ENCODE results near the gene CTU2. TPM values are rescaled to one million over a fixed set of nuclear protein-coding genes. Genes with fewer than 3 reads are reported as not detected.
A peak's percentile ranks its signal among the peaks of the same experiment; 100 is the strongest.

The CTU2 gene
- total RNA-seq, 1 donor from 2014 or later: 22.7 TPM

DNA sequence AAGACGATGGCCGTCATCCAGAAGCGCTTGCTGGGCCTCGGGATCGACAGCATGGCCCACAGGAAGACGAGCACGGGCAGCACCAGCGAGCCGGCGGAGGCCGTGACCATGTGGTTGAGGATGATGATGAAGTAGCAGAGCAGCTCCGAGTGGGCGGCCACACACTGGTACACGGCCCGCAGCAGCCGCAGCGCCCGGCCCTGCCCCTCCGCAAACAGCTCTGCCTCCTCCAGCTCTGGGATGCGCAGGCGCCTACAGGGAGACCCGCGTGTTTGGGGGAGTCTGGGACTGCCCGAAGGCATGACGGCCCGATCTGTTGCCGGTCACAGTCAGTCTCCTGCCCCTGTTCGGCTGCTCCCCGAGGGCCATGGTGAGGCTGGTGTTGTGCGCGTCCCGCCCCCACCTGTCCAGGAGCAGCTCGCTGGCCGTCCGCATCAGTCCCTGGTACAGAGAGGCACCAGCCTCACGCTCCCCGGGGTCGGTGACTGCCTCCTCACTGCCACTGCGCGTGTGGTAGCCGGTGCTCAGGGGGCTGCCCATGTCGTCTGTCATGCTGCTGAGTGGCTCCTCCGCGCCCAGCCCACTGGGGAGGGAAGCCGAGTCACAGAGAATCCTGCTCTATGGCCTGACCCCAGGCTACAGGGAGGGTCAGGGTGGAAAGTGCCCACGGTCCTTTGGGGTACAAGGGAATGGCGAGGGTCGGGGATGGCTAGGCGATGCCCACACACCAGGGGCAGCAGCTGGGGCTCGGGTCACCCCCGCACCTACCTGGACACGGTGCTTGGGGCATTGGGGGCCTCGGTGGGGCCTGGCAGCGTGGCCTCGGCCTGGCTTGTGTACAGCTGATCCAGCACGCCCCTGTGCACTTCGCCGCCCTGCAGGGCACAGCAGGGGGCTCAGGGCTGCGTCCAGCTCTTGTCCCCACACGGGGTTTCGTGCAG, 15.8 kb downstream of the CTU2 start:
- ATAC-seq: no peak
- intact Hi-C loops (cut with micrococcal nuclease): no loop called here
- no peak for DNase-seq

DNA sequence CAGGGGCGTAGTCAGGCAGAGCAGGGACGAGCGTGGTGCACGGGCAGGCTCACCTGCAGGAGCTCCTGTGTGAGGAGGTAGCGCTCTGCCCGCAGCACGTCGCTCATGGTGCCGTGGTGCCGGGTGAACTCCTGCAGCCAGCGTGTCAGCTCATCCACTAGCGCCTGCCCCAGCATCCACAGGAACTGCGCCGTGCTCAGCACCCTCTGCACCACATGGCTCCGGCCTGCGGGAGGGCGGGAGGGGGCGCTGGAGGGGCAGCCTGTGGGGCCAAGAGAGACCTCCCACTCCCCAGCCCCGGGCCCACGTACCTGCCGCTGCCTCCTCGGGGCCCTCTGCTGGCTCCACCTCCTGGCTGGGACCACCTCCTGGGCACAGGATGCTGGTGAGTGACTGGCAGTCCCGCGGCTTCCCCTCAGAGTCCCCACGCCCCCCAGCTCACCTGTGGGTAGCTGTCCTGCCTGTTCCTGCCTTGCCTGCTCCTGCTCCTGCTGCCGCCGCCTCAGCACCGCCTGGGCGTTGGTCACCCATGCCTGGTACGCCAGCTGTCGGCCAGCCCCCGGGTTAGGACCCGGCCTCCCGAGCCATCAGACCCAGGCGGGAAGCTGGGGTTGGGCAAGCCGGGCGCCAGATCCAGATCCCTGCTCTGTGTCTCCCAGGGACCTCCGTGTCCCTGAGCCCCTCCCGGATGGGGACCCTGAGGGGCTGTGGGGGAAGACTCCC, 16.6 kb downstream of the CTU2 start:
- DNase-seq (no peak), ATAC-seq (no peak)
- intact Hi-C loops (cut with micrococcal nuclease): no loop called here

DNA sequence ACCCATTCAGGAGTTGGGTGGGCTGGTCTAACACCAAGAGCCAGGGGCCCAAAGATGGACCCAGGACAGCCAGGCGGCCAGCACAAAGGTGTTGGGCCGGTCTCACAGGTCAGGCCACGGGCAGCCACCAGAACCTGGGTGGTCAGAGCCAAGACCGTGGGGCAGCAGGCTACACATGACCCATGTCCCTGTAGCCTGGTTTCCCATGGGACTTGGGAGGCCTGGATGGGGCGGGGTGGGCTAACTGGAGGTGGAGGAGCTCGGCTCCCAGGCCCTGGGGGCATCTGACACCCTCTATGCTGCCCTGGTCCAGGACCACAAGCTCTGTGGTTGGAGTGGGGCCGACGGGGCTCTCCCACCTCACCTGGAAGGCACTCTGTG, 17.2 kb downstream of the CTU2 start:
- intact Hi-C loops (cut with micrococcal nuclease): no loop called here

DNA sequence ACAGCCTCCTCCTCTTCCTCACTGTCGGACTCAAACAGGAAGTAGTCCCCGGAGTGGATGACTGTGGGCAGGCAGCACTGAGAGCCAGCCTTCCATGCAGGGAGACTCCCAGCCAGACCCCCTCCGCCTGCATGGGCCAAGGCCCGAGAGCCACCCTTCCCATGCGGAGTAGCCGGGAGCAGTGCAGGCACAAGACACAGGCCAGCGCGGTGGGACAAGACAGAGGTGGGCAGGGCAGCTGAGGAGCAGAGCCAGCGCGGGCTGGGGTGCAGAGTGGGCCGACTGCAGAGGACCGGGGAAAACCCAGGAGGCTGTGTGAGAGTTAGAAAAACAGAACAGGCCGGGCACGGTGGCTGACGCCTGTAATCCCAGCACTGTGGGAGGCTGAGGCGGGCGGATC, 17.6 kb downstream of the CTU2 start:
- ATAC-seq (no peak), DNase-seq (no peak)
- intact Hi-C loops (cut with micrococcal nuclease): no loop called here

More for the DNA sequence above, 17.2 kb downstream of the CTU2 start:
- ATAC-seq: no peak
- DNase-seq: no peak

DNA sequence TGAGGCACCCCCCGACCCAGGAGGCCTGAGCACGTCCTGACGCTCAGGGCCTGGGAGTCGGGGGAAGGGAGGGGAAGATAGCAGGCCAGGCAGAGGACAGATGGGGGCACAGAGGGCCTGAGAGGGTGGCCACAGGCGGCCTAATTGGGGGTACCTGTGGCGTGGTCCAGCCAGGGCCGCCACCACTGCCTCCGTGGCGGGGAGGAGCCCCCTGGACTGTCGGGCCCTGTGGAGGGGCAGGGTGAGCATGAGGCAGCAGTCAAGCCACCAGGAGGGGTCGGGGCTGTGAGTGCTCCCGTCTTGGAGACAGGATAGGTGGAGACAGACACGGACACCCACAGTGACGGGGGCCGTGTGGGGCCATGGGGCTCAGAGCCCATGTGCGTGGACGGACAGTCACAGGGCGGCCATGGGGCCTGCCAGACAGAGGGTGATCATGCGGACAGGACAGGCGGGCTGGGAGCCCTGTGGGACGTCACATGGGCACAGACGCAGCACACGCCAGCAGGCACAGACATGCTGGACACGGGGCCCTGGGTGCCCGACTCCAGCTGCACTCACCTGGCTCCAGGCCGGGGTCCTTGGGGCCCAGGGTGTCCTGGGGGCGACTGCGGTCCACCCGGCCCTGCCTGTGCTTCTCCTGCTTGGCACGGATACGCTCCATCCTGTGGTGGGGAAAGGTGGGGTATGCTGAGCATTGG, 18.7 kb downstream of the CTU2 start:
- DNase-seq: no peak
- ATAC-seq: no peak
- intact Hi-C loops (cut with micrococcal nuclease): no loop called here

DNA sequence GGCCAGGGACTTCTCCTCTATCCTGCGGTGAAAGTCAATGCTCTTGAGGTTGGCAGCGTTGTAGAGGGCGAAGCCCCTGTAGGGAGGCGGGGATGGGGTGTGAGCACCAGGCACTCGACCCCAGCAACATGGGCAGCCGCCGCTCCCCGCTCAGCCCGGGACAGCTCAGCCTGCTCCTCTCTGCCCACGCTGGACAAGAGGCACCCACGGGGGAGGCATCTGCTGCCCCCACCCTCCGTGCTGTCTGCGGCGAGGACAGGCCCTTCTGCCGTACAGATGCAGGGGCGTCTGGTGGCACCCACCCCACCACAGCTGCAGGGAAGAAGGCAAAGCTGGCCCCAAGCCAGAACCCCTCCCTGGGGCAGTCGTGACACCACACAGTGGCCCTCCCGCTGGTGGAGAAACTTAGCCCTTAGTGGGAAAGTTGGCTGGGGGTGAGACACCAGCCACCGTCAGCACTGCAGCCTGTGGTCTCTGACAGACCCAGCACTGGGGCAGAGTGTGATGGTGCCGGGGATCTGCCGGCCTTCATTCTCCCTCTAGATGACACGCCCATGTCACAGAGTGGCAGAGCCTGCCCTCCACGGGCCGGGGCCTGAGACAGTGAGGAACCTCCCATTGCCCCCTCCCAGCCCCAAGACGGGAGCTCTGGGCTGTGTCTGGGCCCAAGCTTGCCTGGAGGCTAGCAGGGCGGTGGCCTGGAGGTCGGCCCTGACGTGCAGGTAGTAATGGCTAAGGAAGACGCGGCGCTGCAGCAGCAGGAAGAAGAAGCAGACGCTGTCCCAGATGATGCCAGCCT, 19.5 kb downstream of the CTU2 start:
- intact Hi-C loops (cut with micrococcal nuclease): no loop called here
- ATAC-seq (no peak), DNase-seq (no peak)

DNA sequence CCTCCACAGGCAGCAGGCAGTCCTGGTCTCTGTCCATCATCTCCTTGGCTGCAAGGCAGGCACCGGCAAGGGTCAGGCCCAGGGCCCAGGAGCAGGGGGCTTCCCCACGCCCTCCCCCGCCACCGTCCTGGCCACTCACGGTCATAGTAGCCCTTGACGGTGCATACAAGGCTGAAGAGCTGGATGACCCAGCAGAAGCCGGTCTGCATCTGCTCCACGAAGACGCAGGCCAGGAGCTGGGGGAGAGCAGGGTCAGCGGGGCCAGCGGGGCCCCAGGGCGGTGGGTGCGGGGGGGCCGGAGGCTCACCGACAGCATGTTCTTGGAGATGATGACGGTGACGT, 20.1 kb downstream of the CTU2 start:
- DNase-seq (no peak), ATAC-seq (no peak)
- intact Hi-C loops (cut with micrococcal nuclease): no loop called here

DNA sequence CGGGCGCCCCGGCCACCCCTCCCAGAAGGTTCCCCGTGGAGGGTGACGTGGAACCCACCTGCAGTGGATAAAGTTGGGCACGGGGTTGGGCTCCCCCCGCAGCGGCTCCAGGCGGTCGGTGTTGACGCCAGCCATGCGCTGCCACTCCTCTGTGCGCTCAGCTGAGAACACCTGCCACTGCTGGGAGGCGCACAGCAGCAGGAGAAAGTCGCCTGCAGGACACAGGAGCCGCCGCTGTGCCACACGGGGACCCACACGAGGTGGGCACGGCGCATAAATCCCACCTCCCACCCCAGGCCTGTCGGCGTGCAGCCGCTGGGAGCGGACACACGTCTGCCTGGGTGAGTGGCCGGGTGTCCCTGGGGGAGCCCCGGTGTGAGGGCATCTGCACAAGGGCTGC, 20.7 kb downstream of the CTU2 start:
- DNase-seq (no peak), ATAC-seq (no peak)
- intact Hi-C loops (cut with micrococcal nuclease): no loop called here

DNA sequence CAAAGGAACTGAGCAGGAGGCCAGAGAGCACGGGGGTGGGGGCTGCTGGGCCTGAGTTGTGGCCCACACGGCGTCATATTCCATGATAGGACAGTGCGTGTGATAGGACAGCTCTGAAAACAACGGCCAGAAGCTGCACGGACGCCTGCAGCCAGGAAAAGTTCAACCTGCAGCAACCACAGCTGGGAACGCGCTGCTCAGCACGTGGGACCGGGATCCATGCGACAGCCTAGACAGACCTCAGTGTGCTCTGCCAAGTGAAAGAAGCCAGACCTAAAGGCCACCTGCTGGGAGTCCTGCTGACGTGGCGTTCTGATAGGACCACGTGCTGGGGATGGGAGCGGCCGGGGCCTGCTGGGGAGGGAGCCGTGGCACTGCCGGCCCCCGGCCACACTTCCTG, 21.6 kb downstream of the CTU2 start:
- DNase-seq (peak; percentile 66), ATAC-seq (peak; percentile 75)
- intact Hi-C loops (cut with micrococcal nuclease): no loop called here

DNA sequence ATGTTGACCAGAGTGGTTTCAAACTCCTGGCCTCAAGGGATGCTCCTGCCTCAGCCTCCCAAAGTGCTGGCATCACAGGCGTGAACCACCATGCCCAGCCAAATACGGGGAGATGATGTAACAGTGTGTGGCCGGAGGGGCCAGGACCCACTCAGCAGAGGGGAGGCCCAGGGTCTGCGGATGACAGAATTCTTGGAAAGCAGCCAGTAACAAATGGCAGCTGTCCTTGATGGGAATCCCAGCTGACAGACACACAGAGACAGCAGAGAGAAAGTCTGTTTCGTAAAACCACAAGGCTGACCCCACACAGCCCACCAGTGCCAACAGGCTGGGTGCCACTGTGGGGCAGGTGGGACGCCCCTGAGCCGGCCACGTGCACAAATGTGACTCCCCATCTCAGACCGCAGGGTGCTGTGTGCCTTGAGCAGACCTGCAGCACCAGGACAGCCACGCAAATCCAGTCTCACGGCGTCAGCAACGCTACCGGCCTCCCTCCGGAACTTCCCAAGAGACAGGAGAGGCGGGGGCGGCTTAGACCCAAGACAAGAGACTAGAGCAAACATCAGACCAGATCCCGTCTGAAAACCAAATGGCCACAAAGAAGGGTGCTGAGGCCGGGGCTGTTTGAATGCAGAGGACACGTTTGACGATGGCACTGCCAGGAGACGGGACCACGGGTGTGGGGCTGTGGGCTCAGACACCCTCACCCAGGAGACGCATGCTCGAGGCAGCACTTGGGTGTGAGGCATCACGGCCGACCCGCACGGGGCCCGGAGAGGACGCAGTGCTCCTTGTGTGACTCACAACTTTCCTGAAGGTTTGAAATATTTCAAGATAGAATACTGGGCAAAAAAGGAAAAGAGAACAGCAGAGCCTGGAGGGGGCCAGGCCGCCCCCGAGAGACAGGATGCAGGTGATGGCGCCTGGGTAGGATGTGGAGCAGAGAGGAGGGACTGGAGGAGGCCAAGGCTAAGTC, 24.6 kb downstream of the CTU2 start:
- intact Hi-C loops (cut with micrococcal nuclease): no loop called here
- DNase-seq: no peak
- ATAC-seq: no peak

DNA sequence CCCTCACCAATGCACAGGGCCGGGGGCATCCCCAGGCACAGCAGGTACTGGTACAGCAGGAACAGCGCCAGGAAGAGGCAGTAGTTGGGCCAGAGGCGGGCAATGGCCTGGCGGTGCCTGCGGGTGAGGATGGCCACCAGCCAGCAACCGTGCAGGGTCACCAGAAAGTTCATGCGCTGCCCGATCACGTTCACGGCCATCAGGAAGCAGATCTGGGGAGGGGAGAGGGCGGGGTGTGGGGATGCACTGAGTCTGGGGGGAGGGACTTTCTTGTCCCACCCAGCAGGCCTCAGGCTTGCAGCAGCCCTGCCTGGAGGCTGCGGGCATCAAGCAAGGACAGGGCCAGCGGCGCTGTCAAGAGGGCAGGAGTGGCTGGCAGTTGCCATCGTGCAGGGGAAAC, 25.4 kb downstream of the CTU2 start:
- no peak for ATAC-seq
- DNase-seq: no peak
- intact Hi-C loops (cut with micrococcal nuclease): no loop called here

DNA sequence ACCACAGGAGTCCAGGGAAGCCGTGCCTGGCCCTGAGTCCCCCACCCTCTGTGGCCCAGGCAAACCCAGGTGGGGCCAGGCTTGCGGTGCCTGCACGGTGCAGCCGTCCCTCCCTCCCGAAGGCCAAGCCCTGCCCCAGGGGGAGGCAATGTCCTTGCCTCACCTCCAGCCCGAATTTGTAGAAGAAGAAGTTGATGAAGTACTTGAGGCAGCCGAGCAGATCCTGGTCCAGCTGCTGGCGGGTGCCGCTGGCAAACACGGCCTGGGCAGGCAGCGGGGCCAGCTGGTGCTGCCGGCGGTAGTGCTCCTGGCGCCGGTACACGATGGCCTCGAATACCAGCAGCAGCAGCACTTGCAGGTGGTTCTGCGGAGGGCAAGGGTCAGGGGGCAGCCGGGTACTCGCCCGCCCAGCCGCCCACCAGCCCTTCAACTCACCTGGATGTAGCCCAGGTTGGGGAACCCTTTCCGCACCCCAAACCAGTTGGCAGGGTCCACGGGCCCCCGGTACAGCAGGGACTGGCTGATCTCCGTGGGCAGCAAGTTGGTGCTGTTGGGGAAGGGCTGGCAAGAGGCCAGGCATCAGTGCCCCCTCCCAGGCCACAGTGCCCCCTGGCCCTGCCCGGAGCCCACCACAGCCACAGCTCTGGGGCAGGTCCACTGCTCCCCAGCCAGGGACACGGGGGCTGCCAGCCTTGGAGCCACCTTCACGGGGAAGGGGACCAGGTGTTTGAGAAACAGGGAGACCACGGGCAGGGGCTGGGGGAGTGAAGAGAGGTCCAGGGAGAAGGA, 26.1 kb downstream of the CTU2 start:
- intact Hi-C loops (cut with micrococcal nuclease): no loop called here
- ATAC-seq: no peak
- DNase-seq: no peak

DNA sequence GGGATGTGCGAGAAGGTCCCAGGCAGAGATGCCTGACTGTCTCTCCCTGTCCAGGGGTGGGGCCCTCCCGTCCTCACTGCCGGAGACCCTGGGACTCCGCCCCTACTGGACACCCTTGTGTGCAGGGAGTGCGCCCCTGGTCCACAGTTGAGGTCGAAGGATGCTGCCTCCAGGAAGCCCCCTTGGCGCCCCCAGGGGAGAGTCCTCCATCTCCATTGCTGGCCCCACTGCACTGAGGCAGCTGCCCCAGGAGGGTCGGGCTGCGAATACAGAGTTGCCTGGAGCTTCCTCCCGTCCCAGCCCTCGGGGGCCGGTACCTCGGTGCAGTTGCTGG, 26.6 kb downstream of the CTU2 start:
- DNase-seq (no peak), ATAC-seq (no peak)
- intact Hi-C loops (cut with micrococcal nuclease): no loop called here

DNA sequence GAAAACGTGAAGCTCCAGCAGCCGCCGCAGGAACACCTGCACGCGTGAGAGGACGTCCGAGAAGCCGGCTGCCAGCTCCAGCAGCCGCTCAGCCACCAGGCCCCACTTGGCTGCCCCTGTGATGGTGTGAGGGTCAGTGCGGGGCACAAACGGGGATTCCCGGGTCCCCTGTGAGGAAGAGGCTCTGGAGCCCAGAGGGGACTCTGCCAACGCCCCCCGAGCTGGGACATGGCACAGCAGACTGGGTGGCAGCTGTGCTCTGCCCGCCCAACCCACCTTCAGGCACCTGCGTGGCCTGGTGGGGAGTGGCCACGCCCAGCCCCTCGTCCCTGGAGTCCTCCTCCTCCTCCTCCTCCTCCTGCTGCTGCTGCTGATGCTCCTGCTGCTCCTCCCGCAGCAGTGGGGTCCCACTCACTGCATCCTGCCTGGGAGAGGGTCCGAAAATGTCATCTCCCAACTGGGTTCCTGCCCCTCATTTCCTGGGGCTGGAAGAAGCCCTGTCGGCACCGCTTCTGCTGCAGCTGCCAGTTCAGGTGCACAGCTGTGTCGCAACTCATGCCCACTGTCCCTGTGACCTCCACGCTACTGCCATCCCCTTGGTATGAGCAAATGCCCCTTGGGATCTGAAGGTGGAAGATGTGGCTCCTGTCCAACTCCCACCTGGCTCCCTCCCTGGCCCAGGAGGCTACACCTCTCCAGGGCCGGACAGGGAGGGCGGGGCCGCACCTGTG, 27.5 kb downstream of the CTU2 start:
- intact Hi-C loops (cut with micrococcal nuclease): no loop called here
- no peak for ATAC-seq
- no peak for DNase-seq

DNA sequence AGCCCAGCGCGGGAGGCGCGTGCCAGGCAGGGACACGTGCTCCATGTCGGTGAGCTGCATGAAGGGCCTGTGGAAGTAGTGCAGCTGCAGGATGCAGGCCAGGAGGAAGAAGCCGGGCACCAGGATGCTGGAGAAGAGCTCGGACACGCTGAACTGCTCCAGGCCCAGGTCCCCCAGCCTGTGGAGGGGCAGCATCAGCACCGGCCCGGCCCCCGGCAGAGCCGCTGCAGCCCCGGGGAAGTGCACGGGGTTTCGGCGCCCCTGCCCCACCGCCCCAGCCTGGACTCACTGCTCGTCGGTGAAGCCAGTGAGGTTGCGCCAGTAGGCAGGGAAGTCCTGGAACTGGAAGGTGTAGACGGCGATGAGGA, 28.0 kb downstream of the CTU2 start:
- intact Hi-C loops (cut with micrococcal nuclease): no loop called here
- no peak for ATAC-seq

DNA sequence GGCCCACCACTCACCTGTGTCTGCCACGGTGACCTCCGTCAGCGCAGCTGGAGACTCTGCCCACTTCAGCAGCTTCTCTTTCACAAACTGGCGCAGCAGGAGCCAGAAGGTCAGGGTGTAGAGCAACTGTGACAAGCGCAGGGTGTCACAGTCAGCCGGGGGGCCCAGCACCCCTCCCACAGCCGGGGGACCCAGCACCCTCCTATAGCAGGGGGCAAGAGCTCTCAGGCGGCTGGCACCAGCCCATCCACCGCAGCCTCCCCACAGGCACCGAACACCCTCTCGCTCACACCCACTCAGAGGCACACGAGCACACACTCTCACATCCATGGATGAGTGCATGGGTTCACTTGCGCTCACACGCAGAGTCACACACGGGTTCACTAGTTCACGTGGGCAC, 28.8 kb downstream of the CTU2 start:
- no peak for ATAC-seq
- no peak for DNase-seq
- intact Hi-C loops (cut with micrococcal nuclease): no loop called here

More for the DNA sequence above, 28.0 kb downstream of the CTU2 start:
- no peak for DNase-seq

DNA sequence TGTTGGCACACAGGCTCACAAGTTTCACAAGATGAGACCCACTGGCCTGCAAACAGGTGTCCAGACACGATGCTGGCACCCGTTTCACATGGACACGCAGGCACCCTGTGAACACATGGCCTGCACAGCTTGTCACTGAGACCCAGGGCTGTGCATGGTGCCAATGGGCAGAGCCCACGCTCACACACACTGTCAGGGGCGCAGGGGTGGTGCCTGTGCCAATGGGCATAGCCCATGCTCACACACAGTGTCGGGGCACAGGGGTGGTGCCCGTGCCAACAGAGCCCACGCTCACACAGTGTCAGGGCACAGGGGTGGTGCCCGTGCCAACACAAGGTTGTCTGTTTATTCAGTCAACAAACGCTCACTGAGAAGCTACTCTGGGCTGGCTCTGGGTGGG, 29.3 kb downstream of the CTU2 start:
- intact Hi-C loops (cut with micrococcal nuclease): no loop called here
- no peak for ATAC-seq

More for the DNA sequence above, 29.3 kb downstream of the CTU2 start:
- DNase-seq: no peak
